ENCODE results near the gene SCFD2. TPM values are rescaled to one million over a fixed set of nuclear protein-coding genes. Genes with fewer than 3 reads are reported as not detected.
A peak's percentile ranks its signal among the peaks of the same experiment; 100 is the strongest.

SCFD2 gene
- total and polyA plus RNA-seq, 9 donors = 5.1 to 42.1 (median 13.5) TPM

DNA sequence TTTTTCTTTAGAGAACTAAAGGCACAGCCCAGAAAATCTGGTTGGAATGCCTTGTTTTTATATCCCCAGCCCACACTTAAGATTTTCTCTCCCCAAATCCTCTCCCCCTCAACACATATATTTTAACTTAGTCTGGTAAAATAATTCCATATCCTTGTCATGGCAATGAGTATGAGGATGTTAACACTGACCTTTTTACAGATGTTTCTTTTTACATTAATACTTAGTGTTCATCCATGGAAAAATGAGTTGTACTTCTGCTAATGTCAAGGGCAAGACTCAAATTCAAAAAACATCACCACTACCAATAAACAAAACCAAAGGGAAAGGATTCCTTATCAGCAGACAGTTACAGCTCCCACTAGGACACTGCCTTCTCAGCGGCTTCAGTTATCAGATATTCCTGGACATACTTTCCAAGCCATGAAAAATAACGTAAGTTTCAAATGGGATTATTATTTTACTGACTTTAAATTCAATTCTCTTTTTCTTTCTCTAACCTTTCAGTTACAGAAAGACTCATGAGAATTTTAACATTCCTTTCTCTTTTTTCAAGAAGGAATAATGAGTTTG lies 420.4 kb downstream of the SCFD2 start:
- intact Hi-C loops (cut with DNase I) = no loop called here
- 7 to 23% (median 10%) methylated on average over 2 of the region's 2 CpGs for WGBS, 3 donors
- TF ChIP-seq EP300 (IDR thresholded peaks at IDR 0.05) (no peak), POLR2A (IDR thresholded peaks at IDR 0.05) (no peak)
- TF ChIP-seq, protein P1, sequence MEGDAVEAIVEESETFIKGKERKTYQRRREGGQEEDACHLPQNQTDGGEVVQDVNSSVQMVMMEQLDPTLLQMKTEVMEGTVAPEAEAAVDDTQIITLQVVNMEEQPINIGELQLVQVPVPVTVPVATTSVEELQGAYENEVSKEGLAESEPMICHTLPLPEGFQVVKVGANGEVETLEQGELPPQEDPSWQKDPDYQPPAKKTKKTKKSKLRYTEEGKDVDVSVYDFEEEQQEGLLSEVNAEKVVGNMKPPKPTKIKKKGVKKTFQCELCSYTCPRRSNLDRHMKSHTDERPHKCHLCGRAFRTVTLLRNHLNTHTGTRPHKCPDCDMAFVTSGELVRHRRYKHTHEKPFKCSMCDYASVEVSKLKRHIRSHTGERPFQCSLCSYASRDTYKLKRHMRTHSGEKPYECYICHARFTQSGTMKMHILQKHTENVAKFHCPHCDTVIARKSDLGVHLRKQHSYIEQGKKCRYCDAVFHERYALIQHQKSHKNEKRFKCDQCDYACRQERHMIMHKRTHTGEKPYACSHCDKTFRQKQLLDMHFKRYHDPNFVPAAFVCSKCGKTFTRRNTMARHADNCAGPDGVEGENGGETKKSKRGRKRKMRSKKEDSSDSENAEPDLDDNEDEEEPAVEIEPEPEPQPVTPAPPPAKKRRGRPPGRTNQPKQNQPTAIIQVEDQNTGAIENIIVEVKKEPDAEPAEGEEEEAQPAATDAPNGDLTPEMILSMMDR (IDR thresholded peaks at IDR 0.05) = no peak
- Histone ChIP-seq H3K4me3 (no peak overlapping the region), H3K36me3 (no peaks in the 10 kb centered on the region), H3K9me3 (no peaks in the 10 kb centered on the region), H3K27ac (peak overlapping the region in 1 of 2 donors; percentile 19), H3K27me3 (no peaks in the 10 kb centered on the region), H3K4me1 (ENCODE audit: insufficient read depth) (peaks cover 2% of the 10 kb centered on the region)
- DNase-seq = no peak

DNA sequence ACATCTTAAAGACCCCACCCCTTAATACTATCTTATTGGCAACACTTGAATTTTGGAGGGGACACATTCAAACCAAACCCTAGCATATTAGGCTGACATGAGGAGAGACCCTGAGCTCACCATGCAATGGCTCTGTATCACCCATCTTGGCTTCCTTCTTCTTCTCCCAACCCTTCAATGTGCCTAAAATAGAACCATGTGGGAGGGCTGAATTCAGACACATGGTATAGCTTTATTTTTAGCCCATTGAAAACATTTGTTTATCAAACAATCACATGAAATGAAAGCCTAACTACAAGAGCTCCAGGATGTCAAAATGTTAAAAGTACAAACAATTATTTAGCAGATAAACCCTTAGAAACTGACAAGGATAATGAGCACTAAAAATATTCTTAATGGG lies 422.2 kb downstream of the SCFD2 start:
- TF ChIP-seq, protein P1 (IDR thresholded peaks at IDR 0.05) = no peak
- no peak for TF ChIP-seq EP300 (IDR thresholded peaks at IDR 0.05)
- Histone ChIP-seq H3K27ac (no peak overlapping the region), H3K36me3 (no peaks in the 10 kb centered on the region), H3K4me3 (no peak overlapping the region), H3K9me3 (no peaks in the 10 kb centered on the region), H3K4me1 (ENCODE audit: insufficient read depth) (peaks cover 2% of the 10 kb centered on the region), H3K27me3 (no peaks in the 10 kb centered on the region)
- intact Hi-C loops (cut with DNase I) = no loop called here
- DNase-seq = no peak

DNA sequence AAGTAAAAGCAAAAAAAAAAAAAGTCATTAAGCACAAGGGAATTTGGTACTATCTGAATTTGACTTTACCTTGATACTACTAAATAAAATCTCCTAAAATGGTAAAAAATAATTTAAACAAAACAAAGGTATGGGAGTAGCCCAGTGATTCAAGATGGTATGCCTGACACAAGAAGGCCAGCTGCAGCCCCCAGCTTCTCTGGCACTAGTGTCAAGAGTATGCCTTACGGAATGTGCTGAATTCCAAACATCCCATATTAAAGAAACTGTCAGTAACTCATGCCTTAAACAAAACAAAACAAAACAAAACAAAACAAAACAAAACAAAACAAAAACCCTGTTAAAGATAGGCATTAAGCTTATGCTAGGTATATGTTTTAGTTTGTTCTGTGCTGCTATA lies 422.9 kb downstream of the SCFD2 start:
- no peak overlapping the region for H3K27ac ChIP-seq
- peaks cover 2% of the 10 kb centered on the region for H3K4me1 ChIP-seq (ENCODE audit: insufficient read depth)
- TF ChIP-seq POLR2A (IDR thresholded peaks at IDR 0.05) (no peak), EP300 (IDR thresholded peaks at IDR 0.05) (no peak)
- TF ChIP-seq, protein P1 (IDR thresholded peaks at IDR 0.05) = no peak
- intact Hi-C loops (cut with DNase I) = no loop called here
- H3K36me3 ChIP-seq = no peaks in the 10 kb centered on the region
- no peak overlapping the region for H3K4me3 ChIP-seq
- H3K9me3 ChIP-seq = no peaks in the 10 kb centered on the region
- H3K27me3 ChIP-seq = no peaks in the 10 kb centered on the region
- WGBS, 3 donors = 88 to 94% (median 88%) methylated on average over 1 of the region's 1 CpG
- no peak for DNase-seq

DNA sequence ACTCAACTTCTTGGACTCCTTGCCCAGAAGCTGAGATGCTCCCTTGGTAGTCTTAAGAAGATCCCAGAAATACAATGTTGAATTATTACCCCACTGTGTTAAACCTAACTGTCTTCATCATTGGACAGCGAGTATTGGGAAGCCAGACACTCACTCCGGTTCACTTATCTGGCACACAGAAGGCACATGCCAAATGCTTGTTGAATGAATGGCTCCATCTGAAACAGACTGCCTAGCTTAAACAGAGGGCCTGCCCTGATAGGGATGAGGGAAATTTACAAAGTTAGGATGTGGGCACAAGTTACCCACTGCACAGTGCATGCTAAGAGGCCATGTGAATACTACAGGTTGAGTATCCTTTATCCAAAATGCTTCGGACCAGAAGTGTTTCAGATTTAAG lies 424.4 kb downstream of the SCFD2 start:
- WGBS, 3 donors = 79 to 85% (median 82%) methylated on average over 3 of the region's 3 CpGs
- intact Hi-C loops (cut with DNase I) = no loop called here
- no peak overlapping the region for H3K27ac ChIP-seq
- no peaks in the 10 kb centered on the region for H3K27me3 ChIP-seq
- H3K36me3 ChIP-seq = no peaks in the 10 kb centered on the region
- H3K4me3 ChIP-seq = no peak overlapping the region
- H3K9me3 ChIP-seq = no peaks in the 10 kb centered on the region
- TF ChIP-seq EP300 (IDR thresholded peaks at IDR 0.05) = no peak
- TF ChIP-seq, protein P1 (IDR thresholded peaks at IDR 0.05) = no peak
- TF ChIP-seq POLR2A (IDR thresholded peaks at IDR 0.05) = no peak
- no peaks in the 10 kb centered on the region for H3K4me1 ChIP-seq (ENCODE audit: insufficient read depth)
- no peak for DNase-seq

All from ovary (tissue), 9 donors.